Activated CD4-positive, alpha-beta T cell treated with anti-CD3 and anti-CD28 coated beads, Interleukin-2, amount 10 ng/mL, durations not matched to agents 7 days and 5 days (primary cell): ENCODE data around the gene BIRC5. TPM values are rescaled to one million over a fixed set of nuclear protein-coding genes. Genes with fewer than 3 reads are reported as not detected.

ENCODE experiments used
- CTCF ChIA-PET: fragments of 350-600 bp; sonication (Branson Sonifier 250); formaldehyde crosslinking; loops from one replicate; lab custom pipeline; 2021; ENCODE audit warnings: antibody characterized with exemption; lab: Charles Lee
- POLR2A ChIA-PET: fragments of 350-600 bp; sonication (Branson Sonifier 250); formaldehyde crosslinking; loops from one replicate; lab custom pipeline; 2021; ENCODE audit warnings: antibody characterized with exemption; lab: Charles Lee
- DNase-seq: peaks from one replicate; pipeline ENCODE4 v3.0.0-alpha.2; 2020
- H3K27ac Mint-ChIP-seq: one replicate; pipeline ENCODE4 v1.8.0; 2021; ENCODE audit warnings: mild to moderate bottlenecking, moderate library complexity, mixed read lengths
- H3K27me3 Mint-ChIP-seq: one replicate; pipeline ENCODE4 v1.8.0; 2021; ENCODE audit warnings: mixed read lengths
- H3K36me3 Mint-ChIP-seq: one replicate; pipeline ENCODE4 v1.8.0; 2021; ENCODE audit warnings: low read depth, mixed read lengths
- H3K4me1 Mint-ChIP-seq: one replicate; pipeline ENCODE4 v1.8.0; 2021; ENCODE audit warnings: mixed read lengths
- H3K4me3 Mint-ChIP-seq: one replicate; pipeline ENCODE4 v1.8.0; 2021; ENCODE audit warnings: mild to moderate bottlenecking, moderate library complexity, mixed read lengths
- H3K9me3 Mint-ChIP-seq: one replicate; pipeline ENCODE4 v1.8.0; 2021; ENCODE audit warnings: mixed read lengths
- total RNA-seq, 2 experiments: library from RNA; stranded (reverse); gene quantifications; one replicate each; pipeline ENCODE4 v1.2.3, GENCODE V29; 2021

The BIRC5 gene
- total RNA-seq, 2 experiments from 2014 or later: 113 to 117 TPM

- peaks cover 13% of the 10 kb centered on the region for H3K4me1 Mint-ChIP-seq
- POLR2A ChIA-PET: no interaction called here
- DNase-seq: no peak
- peaks cover 8% of the 10 kb centered on the region for H3K36me3 Mint-ChIP-seq
- H3K27ac Mint-ChIP-seq: no peak overlapping the region
- no peaks in the 10 kb centered on the region for H3K27me3 Mint-ChIP-seq
- H3K9me3 Mint-ChIP-seq: no peaks in the 10 kb centered on the region
- no peak overlapping the region for H3K4me3 Mint-ChIP-seq
- CTCF ChIA-PET: no interaction called here
Observed at GRCh38 chr17:78211032-78211431, 3.0 kb upstream of the BIRC5 start.

- ChIA-PET CTCF (interaction anchor here (0.7 to 1.7 kb wide), 3 partner anchors 13 to 36 kb away, joined by 3 to 4 read pairs (median 4); no protein-coding TSS in a partner anchor), POLR2A (no interaction called here)
- Mint-ChIP-seq H3K4me1 (peaks cover 30% of the 10 kb centered on the region), H3K27ac (peak overlapping the region; percentile 95), H3K9me3 (no peaks in the 10 kb centered on the region), H3K36me3 (peaks cover 28% of the 10 kb centered on the region), H3K4me3 (peak overlapping the region; percentile 95), H3K27me3 (no peaks in the 10 kb centered on the region)
- no peak for DNase-seq
Observed at GRCh38 chr17:78214706-78215061, 631 bp downstream of the BIRC5 start.

GRCh38 chr17:78219396-78220150, 5.5 kb downstream of the BIRC5 start:
- no peak for DNase-seq
- H3K4me3 Mint-ChIP-seq: no peak overlapping the region
- no peak overlapping the region for H3K27ac Mint-ChIP-seq
- no peaks in the 10 kb centered on the region for H3K27me3 Mint-ChIP-seq
- ChIA-PET POLR2A (no interaction called here), CTCF (interaction anchor here (0.7 to 1.1 kb wide), 2 partner anchors 37 to 43 kb away, joined by 3 read pairs; no protein-coding TSS in a partner anchor)
- peaks cover 61% of the 10 kb centered on the region for H3K36me3 Mint-ChIP-seq
- H3K9me3 Mint-ChIP-seq: no peaks in the 10 kb centered on the region
- peaks cover 33% of the 10 kb centered on the region for H3K4me1 Mint-ChIP-seq

GRCh38 chr17:78223061-78223460, 9.0 kb downstream of the BIRC5 start:
- peak overlapping the region; percentile 6 for H3K27ac Mint-ChIP-seq
- no peak for DNase-seq
- H3K4me1 Mint-ChIP-seq: peaks cover 23% of the 10 kb centered on the region
- H3K4me3 Mint-ChIP-seq: no peak overlapping the region
- peaks cover 4% of the 10 kb centered on the region for H3K27me3 Mint-ChIP-seq
- CTCF ChIA-PET: interaction anchor here (0.6 to 1.4 kb wide), 4 partner anchors 15 to 30 kb away, joined by 3 to 4 read pairs (median 4); no protein-coding TSS in a partner anchor
- POLR2A ChIA-PET: no interaction called here
- H3K36me3 Mint-ChIP-seq: peaks cover 58% of the 10 kb centered on the region
- no peaks in the 10 kb centered on the region for H3K9me3 Mint-ChIP-seq

- POLR2A ChIA-PET: interaction anchor here (0.7 kb wide), 1 partner anchor 15 kb away, joined by 6 read pairs; no protein-coding TSS in a partner anchor
- no peak overlapping the region for H3K4me3 Mint-ChIP-seq
- CTCF ChIA-PET: interaction anchor here (1.1 to 1.4 kb wide), 3 partner anchors 16 to 27 kb away, joined by 3 to 4 read pairs (median 4); no protein-coding TSS in a partner anchor
- DNase-seq: no peak
- H3K36me3 Mint-ChIP-seq: peaks cover 55% of the 10 kb centered on the region
- peaks cover 21% of the 10 kb centered on the region for H3K4me1 Mint-ChIP-seq
- peaks cover 8% of the 10 kb centered on the region for H3K27me3 Mint-ChIP-seq
- H3K27ac Mint-ChIP-seq: no peak overlapping the region
- H3K9me3 Mint-ChIP-seq: no peaks in the 10 kb centered on the region
Observed at GRCh38 chr17:78223765-78224164, 9.7 kb downstream of the BIRC5 start.

GRCh38 chr17:78224231-78225087, 10.4 kb downstream of the BIRC5 start:
- CTCF ChIA-PET: no interaction called here
- Mint-ChIP-seq H3K4me1 (peaks cover 15% of the 10 kb centered on the region), H3K4me3 (no peak overlapping the region), H3K9me3 (no peaks in the 10 kb centered on the region), H3K27ac (no peak overlapping the region), H3K36me3 (peaks cover 48% of the 10 kb centered on the region), H3K27me3 (peaks cover 11% of the 10 kb centered on the region)
- no peak for DNase-seq
- POLR2A ChIA-PET: interaction anchor here (0.7 kb wide), 1 partner anchor 15 kb away, joined by 6 read pairs; no protein-coding TSS in a partner anchor

GRCh38 chr17:78225088-78225865, 11.2 kb downstream of the BIRC5 start:
- Mint-ChIP-seq H3K27me3 (peaks cover 16% of the 10 kb centered on the region), H3K27ac (no peak overlapping the region), H3K36me3 (peaks cover 43% of the 10 kb centered on the region), H3K9me3 (no peaks in the 10 kb centered on the region), H3K4me1 (peaks cover 11% of the 10 kb centered on the region), H3K4me3 (no peak overlapping the region)
- ChIA-PET POLR2A (interaction anchor here (0.9 kb wide), 1 partner anchor 21 kb away, joined by 5 read pairs; no protein-coding TSS in a partner anchor), CTCF (interaction anchor here (1.5 to 2.4 kb wide), 2 partner anchors 13 to 25 kb away, joined by 5 to 16 read pairs; no protein-coding TSS in a partner anchor)
- DNase-seq: no peak

GRCh38 chr17:78226055-78226758, 12.2 kb downstream of the BIRC5 start:
- Mint-ChIP-seq H3K27ac (no peak overlapping the region), H3K36me3 (peaks cover 37% of the 10 kb centered on the region), H3K4me3 (no peak overlapping the region), H3K4me1 (peaks cover 11% of the 10 kb centered on the region), H3K27me3 (peaks cover 26% of the 10 kb centered on the region), H3K9me3 (no peaks in the 10 kb centered on the region)
- no peak for DNase-seq
- ChIA-PET CTCF (interaction anchor here (1.5 to 2.4 kb wide), 4 partner anchors 11 to 24 kb away, joined by 4 to 16 read pairs (median 6); no protein-coding TSS in a partner anchor), POLR2A (interaction anchor here (0.9 kb wide), 1 partner anchor 20 kb away, joined by 5 read pairs; no protein-coding TSS in a partner anchor)

- Mint-ChIP-seq H3K4me3 (no peak overlapping the region), H3K36me3 (peaks cover 33% of the 10 kb centered on the region), H3K27me3 (peaks cover 30% of the 10 kb centered on the region), H3K27ac (no peak overlapping the region), H3K9me3 (no peaks in the 10 kb centered on the region), H3K4me1 (peaks cover 11% of the 10 kb centered on the region)
- ChIA-PET CTCF (interaction anchor here (1.2 to 2.4 kb wide), 5 partner anchors 9 to 25 kb away, joined by 3 to 16 read pairs (median 5); no protein-coding TSS in a partner anchor), POLR2A (interaction anchor here (0.6 kb wide), 1 partner anchor 369 kb away, joined by 3 read pairs; no protein-coding TSS in a partner anchor)
- DNase-seq: no peak
Observed at GRCh38 chr17:78226759-78227454, 12.9 kb downstream of the BIRC5 start.

GRCh38 chr17:78227455-78227916, 13.4 kb downstream of the BIRC5 start:
- DNase-seq: no peak
- H3K9me3 Mint-ChIP-seq: no peaks in the 10 kb centered on the region
- peaks cover 33% of the 10 kb centered on the region for H3K36me3 Mint-ChIP-seq
- peaks cover 36% of the 10 kb centered on the region for H3K27me3 Mint-ChIP-seq
- peaks cover 13% of the 10 kb centered on the region for H3K4me1 Mint-ChIP-seq
- POLR2A ChIA-PET: interaction anchor here (0.6 kb wide), 1 partner anchor 369 kb away, joined by 3 read pairs; no protein-coding TSS in a partner anchor
- H3K27ac Mint-ChIP-seq: no peak overlapping the region
- CTCF ChIA-PET: interaction anchor here (1.2 to 2.4 kb wide), 4 partner anchors 8 to 25 kb away, joined by 3 to 16 read pairs (median 6); no protein-coding TSS in a partner anchor
- no peak overlapping the region for H3K4me3 Mint-ChIP-seq

GRCh38 chr17:78228176-78228575, 14.1 kb downstream of the BIRC5 start:
- Mint-ChIP-seq H3K4me1 (peaks cover 13% of the 10 kb centered on the region), H3K4me3 (no peak overlapping the region), H3K9me3 (no peaks in the 10 kb centered on the region), H3K36me3 (peaks cover 26% of the 10 kb centered on the region), H3K27ac (no peak overlapping the region), H3K27me3 (peaks cover 41% of the 10 kb centered on the region)
- ChIA-PET CTCF (no interaction called here), POLR2A (no interaction called here)
- no peak for DNase-seq
